BLaER1 (cell line): Measurements from ENCODE around the gene ARPC1B.

ENCODE experiments used
- H3K27ac ChIP-seq: shearing (Covaris generic); formaldehyde crosslinking; 2 replicates; pipeline ENCODE4 v1.8.1; 2022
- H3K27me3 ChIP-seq: shearing (Covaris generic); formaldehyde crosslinking; 2 replicates; pipeline ENCODE4 v1.8.1; 2022
- H3K36me3 ChIP-seq: shearing (Covaris generic); formaldehyde crosslinking; 2 replicates; pipeline ENCODE4 v1.8.1; 2022
- H3K4me1 ChIP-seq: shearing (Covaris generic); formaldehyde crosslinking; 2 replicates; pipeline ENCODE4 v1.8.1; 2022
- H3K4me2 ChIP-seq: shearing (Covaris generic); formaldehyde crosslinking; 2 replicates; pipeline ENCODE4 v1.8.1; 2022
- H3K4me3 ChIP-seq: shearing (Covaris generic); formaldehyde crosslinking; 2 replicates; pipeline ENCODE4 v1.8.1; 2022
- H3K9ac ChIP-seq: shearing (Covaris generic); formaldehyde crosslinking; 2 replicates; pipeline ENCODE4 v1.8.1; 2022
- H3K9me3 ChIP-seq: shearing (Covaris generic); formaldehyde crosslinking; 2 replicates; pipeline ENCODE4 v1.8.1; 2022
- H4K20me1 ChIP-seq: shearing (Covaris generic); formaldehyde crosslinking; 2 replicates; pipeline ENCODE4 v1.8.1; 2022
- Cebpa-rat ChIP-seq: shearing (Covaris generic); IDR thresholded peaks from 2 replicates; pipeline ENCODE4 v1.8.1; 2022

ARPC1B gene

GRCh38 chr7:99387912-99388311 is 13.4 kb downstream of the ARPC1B start:
- H3K9ac ChIP-seq = no peak overlapping the region
- no peaks in the 10 kb centered on the region for H3K9me3 ChIP-seq
- H3K4me1 ChIP-seq = peaks cover 9% of the 10 kb centered on the region
- no peak for TF ChIP-seq Cebpa-rat
- H3K4me3 ChIP-seq = no peak overlapping the region
- peaks cover 82% of the 10 kb centered on the region for H3K36me3 ChIP-seq
- H3K27me3 ChIP-seq = no peaks in the 10 kb centered on the region
- no peak overlapping the region for H3K27ac ChIP-seq
- H4K20me1 ChIP-seq = peaks cover 56% of the 10 kb centered on the region
- no peak overlapping the region for H3K4me2 ChIP-seq

- Histone ChIP-seq H3K27ac (no peak overlapping the region), H3K27me3 (no peaks in the 10 kb centered on the region), H3K4me3 (no peak overlapping the region), H3K36me3 (peaks cover 78% of the 10 kb centered on the region), H3K9me3 (no peaks in the 10 kb centered on the region), H4K20me1 (peaks cover 59% of the 10 kb centered on the region), H3K9ac (no peak overlapping the region), H3K4me1 (peaks cover 20% of the 10 kb centered on the region), H3K4me2 (no peak overlapping the region)
- TF ChIP-seq Cebpa-rat = no peak
These were observed 15.2 kb downstream of the ARPC1B start for GRCh38 chr7:99389772-99390171.

GRCh38 chr7:99390941-99391602 is 16.5 kb downstream of the ARPC1B start:
- H3K27ac ChIP-seq = no peak overlapping the region
- no peaks in the 10 kb centered on the region for H3K9me3 ChIP-seq
- peaks cover 65% of the 10 kb centered on the region for H4K20me1 ChIP-seq
- no peaks in the 10 kb centered on the region for H3K27me3 ChIP-seq
- no peak for TF ChIP-seq Cebpa-rat
- no peak overlapping the region for H3K4me3 ChIP-seq
- peaks cover 20% of the 10 kb centered on the region for H3K4me1 ChIP-seq
- no peak overlapping the region for H3K4me2 ChIP-seq
- peaks cover 83% of the 10 kb centered on the region for H3K36me3 ChIP-seq
- H3K9ac ChIP-seq = no peak overlapping the region

GRCh38 chr7:99392046-99392445 is 17.5 kb downstream of the ARPC1B start:
- no peak overlapping the region for H3K9ac ChIP-seq
- peak overlapping the region; percentile 72 for H3K4me3 ChIP-seq

GRCh38 chr7:99392659-99393354 is 18.3 kb downstream of the ARPC1B start:
- no peaks in the 10 kb centered on the region for H3K27me3 ChIP-seq
- H3K4me2 ChIP-seq = peak overlapping the region; percentile 94
- H3K4me1 ChIP-seq = peaks cover 25% of the 10 kb centered on the region
- peaks cover 81% of the 10 kb centered on the region for H3K36me3 ChIP-seq
- peak overlapping the region; percentile 70 for H3K9ac ChIP-seq
- TF ChIP-seq Cebpa-rat = no peak
- peak overlapping the region; percentile 72 for H3K4me3 ChIP-seq
- peak overlapping the region; percentile 49; the same call in 1 of the 2 replicates for H3K27ac ChIP-seq
- H4K20me1 ChIP-seq = peaks cover 72% of the 10 kb centered on the region
- no peaks in the 10 kb centered on the region for H3K9me3 ChIP-seq

More at GRCh38 chr7:99392046-99392445, 17.5 kb downstream of the ARPC1B start:
- no peaks in the 10 kb centered on the region for H3K9me3 ChIP-seq
- no peak overlapping the region; the same call in 1 of the 2 replicates for H3K27ac ChIP-seq
- H3K4me2 ChIP-seq = peak overlapping the region; percentile 94
- peaks cover 81% of the 10 kb centered on the region for H3K36me3 ChIP-seq
- peaks cover 24% of the 10 kb centered on the region for H3K4me1 ChIP-seq
- no peak for TF ChIP-seq Cebpa-rat
- no peaks in the 10 kb centered on the region for H3K27me3 ChIP-seq
- H4K20me1 ChIP-seq = peaks cover 66% of the 10 kb centered on the region

GRCh38 chr7:99393355-99394187 is 19.0 kb downstream of the ARPC1B start:
- Histone ChIP-seq H3K4me3 (peak overlapping the region; percentile 72), H4K20me1 (peaks cover 74% of the 10 kb centered on the region), H3K36me3 (peaks cover 81% of the 10 kb centered on the region), H3K27ac (peak overlapping the region; percentile 49; the same call in 1 of the 2 replicates), H3K9ac (peak overlapping the region; percentile 70), H3K4me2 (peak overlapping the region; percentile 94), H3K4me1 (peaks cover 25% of the 10 kb centered on the region), H3K9me3 (no peaks in the 10 kb centered on the region), H3K27me3 (no peaks in the 10 kb centered on the region)
- TF ChIP-seq Cebpa-rat = no peak

GRCh38 chr7:99394188-99394502 is 19.6 kb downstream of the ARPC1B start:
- Histone ChIP-seq H4K20me1 (peaks cover 80% of the 10 kb centered on the region), H3K4me2 (peak overlapping the region; percentile 94), H3K9ac (no peak overlapping the region), H3K4me3 (no peak overlapping the region), H3K9me3 (no peaks in the 10 kb centered on the region), H3K4me1 (peaks cover 25% of the 10 kb centered on the region), H3K27ac (no peak overlapping the region), H3K36me3 (peaks cover 81% of the 10 kb centered on the region), H3K27me3 (no peaks in the 10 kb centered on the region)
- no peak for TF ChIP-seq Cebpa-rat

GRCh38 chr7:99395616-99396327 is 21.2 kb downstream of the ARPC1B start:
- H4K20me1 ChIP-seq = peaks cover 88% of the 10 kb centered on the region
- no peak for TF ChIP-seq Cebpa-rat
- H3K27me3 ChIP-seq = no peaks in the 10 kb centered on the region
- no peak overlapping the region for H3K9ac ChIP-seq
- H3K4me3 ChIP-seq = no peak overlapping the region
- H3K27ac ChIP-seq = no peak overlapping the region
- no peak overlapping the region for H3K4me2 ChIP-seq
- peaks cover 81% of the 10 kb centered on the region for H3K36me3 ChIP-seq
- H3K9me3 ChIP-seq = no peaks in the 10 kb centered on the region
- H3K4me1 ChIP-seq = peaks cover 25% of the 10 kb centered on the region
